HepG2 (cell line): ENCODE measurements around the gene PUS1. TPM values are rescaled to one million over a fixed set of nuclear protein-coding genes. Genes with fewer than 3 reads are reported as not detected.

Experiments
- ATAC-seq: fragments of 200-7000 bp; cut with Tn5 transposase; 3 replicates; pipeline ENCODE4 v1.9.1; 2020; ENCODE audit warnings: mild to moderate bottlenecking, moderate library complexity
- BruUV-seq: library from RNA; stranded (reverse); fragments of 400-500 nt; replicated peaks from 2 replicates; lab custom pipeline; 2021; lab: Mats Ljungman, UMichigan
- CTCF ChIA-PET: fragments of 300-600 bp; formaldehyde crosslinking; extraction: SDS; loops from one replicate; lab custom pipeline; 2021; ENCODE audit warnings: low total read pairs, inconsistent platforms, low intra/inter-chr PET ratio; lab: Yijun Ruan, JAX
- POLR2A ChIA-PET: fragments of 350-600 bp; sonication (Branson Sonifier 250); formaldehyde crosslinking; loops from one replicate; lab custom pipeline; 2020; ENCODE audit warnings: antibody characterized with exemption, inconsistent platforms; lab: Yijun Ruan, JAX
- DNase-seq: peaks from one replicate; pipeline ENCODE4 v3.0.0-alpha.2; 2015; ENCODE audit warnings: low spot score
- FAIRE-seq: peaks from 3 replicates; lab custom pipeline; 2011; peaks lifted over from hg19 to GRCh38; lab: Jason Lieb, UNC
- H2AFZ ChIP-seq: one replicate; pipeline ENCODE4 v1.6.1; 2011; ENCODE audit warnings: low read length, inconsistent platforms
- H3K27ac ChIP-seq: fragments of 300-600 bp; 3 replicates; pipeline ENCODE4 v1.8.0; 2011; ENCODE audit warnings: mixed run types, mild to moderate bottlenecking, mixed read lengths, low read length, inconsistent platforms; ENCODE audit not compliant: insufficient read depth; ENCODE audit errors: extremely low read length
- H3K27me3 ChIP-seq, 2 experiments: fragments of 200-600 bp in 1 of 2; 2 replicates in 1 of 2; 3 replicates in 1 of 2; pipeline versions ENCODE4 v1.6.0 to v1.8.0; 2011; ENCODE audit warnings: low read length in 2 of 2, mild to moderate bottlenecking in 2 of 2, moderate library complexity in 2 of 2, inconsistent platforms in 1 of 2; ENCODE audit not compliant: insufficient read depth in 2 of 2, control insufficient read depth in 1 of 2
- H3K36me3 ChIP-seq, 2 experiments: fragments of 200-600 bp in 1 of 2; replicated peaks in 1 of 2; 2 replicates in 1 of 2; 3 replicates in 1 of 2; pipeline versions ENCODE4 v1.5.1 to v1.8.0; 2011; ENCODE audit warnings: low read length in 2 of 2, inconsistent platforms in 1 of 2; ENCODE audit not compliant: insufficient read depth in 2 of 2, control insufficient read depth in 1 of 2
- H3K4me1 ChIP-seq: 2 replicates; pipeline ENCODE4 v1.5.1; 2012; ENCODE audit warnings: low read length, inconsistent platforms; ENCODE audit not compliant: insufficient read depth
- H3K4me2 ChIP-seq: 2 replicates; pipeline ENCODE4 v1.6.0; 2011; ENCODE audit warnings: low read depth, low read length, inconsistent platforms
- H3K4me3 ChIP-seq, 3 experiments: fragments of 200-600 bp in 1 of 3; sonication (generic), shearing (Covaris generic) in 1 of 3; replicated peaks in 1 of 3; 2 replicates each; pipeline ENCODE4 v1.5.1; 2011 to 2016; ENCODE audit warnings: low read length in 3 of 3, inconsistent platforms in 2 of 3, low read depth in 2 of 3, mild to moderate bottlenecking in 2 of 3, control low read depth in 1 of 3, mixed read lengths in 1 of 3; ENCODE audit not compliant: insufficient read depth in 1 of 3
- H3K79me2 ChIP-seq: one replicate; pipeline ENCODE4 v1.6.1; 2011; ENCODE audit warnings: low read length, inconsistent platforms; ENCODE audit not compliant: insufficient read depth
- H3K9ac ChIP-seq: 2 replicates; pipeline ENCODE4 v1.6.0; 2011; ENCODE audit warnings: mild to moderate bottlenecking, low read depth, low read length, inconsistent platforms; ENCODE audit not compliant: insufficient read depth
- H3K9me3 ChIP-seq: 2 replicates; pipeline ENCODE4 v1.5.1; 2012; ENCODE audit warnings: mild to moderate bottlenecking, low read length
- H4K20me1 ChIP-seq: 2 replicates; pipeline ENCODE4 v1.6.0; 2011; ENCODE audit warnings: inconsistent platforms, mild to moderate bottlenecking, low read length, moderate library complexity; ENCODE audit not compliant: insufficient read depth
- CHD4 ChIP-seq: fragments of 200-600 bp; sonication (generic); IDR thresholded peaks from 2 replicates; pipeline ENCODE4 v1.7.0; 2017; ENCODE audit warnings: mild to moderate bottlenecking, low read length, borderline replicate concordance
- FOSL1 ChIP-seq: sonication (generic); formaldehyde crosslinking; IDR thresholded peaks from 2 replicates; pipeline ENCODE4 v1.9.0; 2021; ENCODE audit warnings: missing genetic modification reagents, borderline replicate concordance
- GFI1 ChIP-seq: sonication (generic); formaldehyde crosslinking; IDR thresholded peaks from 2 replicates; pipeline ENCODE4 v1.5.0; 2020; ENCODE audit warnings: missing genetic modification reagents, mild to moderate bottlenecking, borderline replicate concordance
- HOXA9 ChIP-seq: sonication (generic); formaldehyde crosslinking; IDR thresholded peaks from 2 replicates; pipeline ENCODE4 v1.8.1; 2022; ENCODE audit warnings: missing genetic modification reagents, mild to moderate bottlenecking, moderate library complexity, borderline replicate concordance
- KAT2B ChIP-seq: fragments of 150-350 bp; IDR thresholded peaks from 2 replicates; pipeline ENCODE4 v1.6.1; 2014; ENCODE audit warnings: low read depth, low read length, borderline replicate concordance
- KAT7 ChIP-seq: IDR thresholded peaks from 2 replicates; pipeline ENCODE4 v1.6.1; 2018; ENCODE audit warnings: borderline replicate concordance, missing compliant biosample characterization
- KMT2A ChIP-seq: sonication (generic); formaldehyde crosslinking; IDR thresholded peaks from 2 replicates; pipeline ENCODE4 v1.4.0; 2020; ENCODE audit warnings: missing genetic modification reagents
- MIER2 ChIP-seq: IDR thresholded peaks from 2 replicates; pipeline ENCODE4 v1.6.1; 2016; ENCODE audit warnings: missing biosample characterization, missing genetic modification reagents
- MTA1 ChIP-seq: sonication (generic); formaldehyde crosslinking; IDR thresholded peaks from 2 replicates; pipeline ENCODE4 v1.4.0; 2020; ENCODE audit warnings: missing genetic modification reagents, mild to moderate bottlenecking, borderline replicate concordance
- POLR2A ChIP-seq, 2 experiments: IDR thresholded peaks; 2 replicates each; pipeline ENCODE4 v1.6.1; 2011; ENCODE audit warnings: low read depth in 2 of 2, low read length in 2 of 2, mild to moderate bottlenecking in 1 of 2, moderate library complexity in 1 of 2; ENCODE audit not compliant: insufficient read depth in 1 of 2
- RARG ChIP-seq: sonication (generic); formaldehyde crosslinking; IDR thresholded peaks from 2 replicates; pipeline ENCODE4 v1.4.0; 2020; ENCODE audit warnings: low read depth, mild to moderate bottlenecking, missing genetic modification reagents
- RCOR2 ChIP-seq: IDR thresholded peaks from 2 replicates; pipeline ENCODE4 v1.6.1; 2016; ENCODE audit warnings: missing biosample characterization, missing genetic modification reagents
- SNAPC2 ChIP-seq: sonication (generic); formaldehyde crosslinking; IDR thresholded peaks from 2 replicates; pipeline ENCODE4 v1.8.1; 2022; ENCODE audit warnings: mild to moderate bottlenecking, missing genetic modification reagents
- TAF15 ChIP-seq: fragments of 200-400 bp; formaldehyde crosslinking; IDR thresholded peaks from one replicate; pipeline ENCODE4 v1.6.1; 2018; ENCODE audit warnings: mild to moderate bottlenecking, low read depth, low read length; ENCODE audit not compliant: poor library complexity, severe bottlenecking
- ZNF20 ChIP-seq: sonication (generic); formaldehyde crosslinking; IDR thresholded peaks from 2 replicates; pipeline ENCODE4 v1.4.0; 2020; ENCODE audit warnings: mild to moderate bottlenecking, moderate library complexity, missing genetic modification reagents
- ZNF510 ChIP-seq: sonication (generic); formaldehyde crosslinking; IDR thresholded peaks from 2 replicates; pipeline ENCODE4 v1.4.0; 2020; ENCODE audit warnings: low read depth, mild to moderate bottlenecking, missing genetic modification reagents
- ZNF605 ChIP-seq: sonication (generic); formaldehyde crosslinking; IDR thresholded peaks from 2 replicates; pipeline ENCODE4 v1.8.0; 2022; ENCODE audit warnings: mild to moderate bottlenecking, missing genetic modification reagents
- ZNF879 ChIP-seq: sonication (generic); formaldehyde crosslinking; IDR thresholded peaks from 2 replicates; pipeline ENCODE4 v1.8.1; 2023; ENCODE audit warnings: missing genetic modification reagents
- ZNF883 ChIP-seq: sonication (generic); formaldehyde crosslinking; IDR thresholded peaks from 2 replicates; pipeline ENCODE4 v1.5.1; 2020; ENCODE audit warnings: mild to moderate bottlenecking, missing genetic modification reagents; ENCODE audit errors: not compliant biosample characterization
- WGBS: methylation state at CpG from one replicate; pipeline ENCODE4 v1.1.6; 2017; ENCODE audit warnings: low lambda C conversion rate; 5-methylcytosine and 5-hydroxymethylcytosine counted together
- in situ Hi-C: cut with HindIII; loops from 2 replicates; pipeline ENCODE4 v1.10.0; 2017; ENCODE audit warnings: low pct_unique_long_range_greater_than_20kb; ENCODE audit not compliant: extremely low pct_ligation_motif_present
- intact Hi-C: fragments of 100-400 bp; cut with micrococcal nuclease; formaldehyde crosslinking; loops from one replicate; pipeline ENCODE4 v1.10.0; 2022; ENCODE audit not compliant: unreplicated experiment
- polyA plus RNA-seq, 8 experiments: library from polyadenylated mRNA; depleted of rRNA in 3 of 8; stranded (reverse) in 7 of 8; unstranded in 1 of 8; fragments of >200 nt; fragmentation: Illumina TruSeq in 4 of 8; extraction: Trizol in 4 of 8; gene quantifications; 2 replicates each; pipeline versions ENCODE4 v1.2.1 to v1.2.3, GENCODE V29; 2011 to 2016; ENCODE audit warnings: low read depth in 4 of 8, missing spikeins in 1 of 8, mixed read lengths in 1 of 8; ENCODE audit not compliant: insufficient read depth in 1 of 8
- total RNA-seq, 5 experiments: library from RNA; depleted of rRNA; stranded (reverse); fragments of >200 nt; fragmentation: Illumina TruSeq; extraction: Trizol; gene quantifications; 2 replicates each; pipeline ENCODE4 v1.2.3, GENCODE V29; 2016; ENCODE audit warnings: low read depth in 1 of 5
- TF ChIP-seq, protein P1 (sequence below): sonication (generic); formaldehyde crosslinking; IDR thresholded peaks from 2 replicates; pipeline ENCODE4 v1.8.0; 2022; ENCODE audit warnings: mild to moderate bottlenecking, missing genetic modification reagents; ENCODE audit not compliant: insufficient replicate concordance
- TF ChIP-seq, protein P2 (sequence below): sonication (generic); formaldehyde crosslinking; IDR thresholded peaks from 2 replicates; pipeline ENCODE4 v1.4.0; 2020; ENCODE audit warnings: missing genetic modification reagents, borderline replicate concordance

The PUS1 gene
- total and polyA plus RNA-seq, 2 of the 13 experiments (the other 11 are each of a cell fraction or from before 2014, with no cell fraction given), result 19.2 to 24.7 TPM

DNA sequence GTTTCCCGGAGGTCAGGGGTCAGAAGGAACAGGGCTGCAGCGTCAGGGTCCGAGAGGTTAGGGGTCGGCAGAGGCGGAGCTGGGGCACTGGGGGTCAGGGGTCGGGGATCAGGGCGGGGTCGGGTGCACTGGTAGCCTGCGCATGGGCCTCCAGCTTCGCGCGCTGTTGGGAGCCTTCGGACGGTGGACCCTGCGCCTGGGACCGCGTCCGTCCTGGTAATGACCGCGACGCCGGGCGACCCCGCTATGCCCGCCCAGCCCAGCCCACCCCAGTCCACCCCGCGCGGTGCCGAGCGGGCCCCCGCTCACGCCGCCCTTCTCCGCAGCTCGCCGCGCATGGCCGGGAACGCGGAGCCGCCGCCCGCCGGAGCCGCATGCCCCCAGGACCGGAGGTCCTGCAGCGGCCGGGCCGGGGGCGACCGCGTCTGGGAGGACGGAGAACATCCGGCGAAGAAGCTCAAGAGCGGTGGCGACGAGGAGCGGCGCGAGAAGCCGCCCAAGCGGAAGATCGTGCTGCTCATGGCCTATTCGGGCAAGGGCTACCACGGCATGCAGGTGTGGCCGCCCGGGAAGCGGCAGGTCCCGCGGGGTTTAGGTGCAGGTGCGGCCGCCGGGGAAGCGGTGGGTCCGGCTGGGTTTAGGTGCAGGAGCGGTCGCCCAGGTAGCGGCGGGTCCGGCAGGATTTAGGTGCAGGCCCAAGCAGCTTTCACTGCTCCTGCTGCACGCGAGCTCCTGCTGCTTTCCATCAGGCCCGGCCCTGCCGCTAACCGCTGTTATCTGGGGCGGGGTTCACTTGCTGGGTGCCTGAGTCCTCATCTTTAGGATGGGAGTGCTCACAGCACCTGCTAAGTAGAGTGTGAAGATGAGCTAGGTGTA lies 743 bp downstream of the PUS1 start:
- 3% methylated on average over 8 of the region's 87 CpGs for WGBS
- H3K79me2 ChIP-seq, result peaks cover 16% of the 10 kb centered on the region
- peak overlapping the region; percentile 87 for H3K27ac ChIP-seq
- peaks cover 18% of the 10 kb centered on the region for H3K4me1 ChIP-seq
- DNase-seq, result no peak
- intact Hi-C loops, result loop anchor here (5.0 to 10.0 kb wide), 2 partner anchors 68 to 95 kb away; no protein-coding TSS in a partner anchor
- peaks cover 2% of the 10 kb centered on the region; the same call in 1 of the 2 replicates for H4K20me1 ChIP-seq
- H3K9ac ChIP-seq, result peak overlapping the region; percentile 79
- ATAC-seq, result peak; percentile 68
- no peaks in the 10 kb centered on the region for H3K9me3 ChIP-seq
- no peaks in the 10 kb centered on the region for H3K27me3 ChIP-seq
- peak overlapping the region; percentile 78 to 92 (median 90) for H3K4me3 ChIP-seq
- ChIA-PET POLR2A (interaction anchor here (0.9 to 1.9 kb wide), 4 partner anchors 12 to 76 kb away, joined by 3 to 18 read pairs (median 6); no protein-coding TSS in a partner anchor), CTCF (no interaction called here)
- H3K36me3 ChIP-seq, result peaks cover 18 to 29% of the 10 kb centered on the region in 2 experiments
- in situ Hi-C loops, result no loop called here
- no peak overlapping the region for H2AFZ ChIP-seq
- no peak for FAIRE-seq
- no TSS peak for BruUV-seq
- peak overlapping the region; percentile 83 for H3K4me2 ChIP-seq
- TF ChIP-seq ZNF20 (CRISPR knock-in tag) (no peak), ZNF883 (CRISPR knock-in tag) (peak; percentile 13), ZNF605 (no peak), RARG (CRISPR knock-in tag) (no peak), POLR2A (IDR thresholded peaks at IDR 0.05; ENCODE audit: insufficient read depth in 1 of 2, low read depth in 2 of 2, low read length in 2 of 2) (0 out of 4 replicates have a peak, but pooled peaks of 1 of the 2 experiments have one; percentile 2), CHD4 (no peak), RCOR2 (no peak), FOSL1 (CRISPR knock-in tag) (no peak), MTA1 (CRISPR knock-in tag) (peak; percentile 11; the same call in 1 of the 2 replicates), GFI1 (CRISPR knock-in tag) (no peak), KMT2A (CRISPR knock-in tag) (peak; percentile 24; the same call in 1 of the 2 replicates), KAT2B (no peak), MIER2 (CRISPR knock-in tag) (no peak), KAT7 (CRISPR knock-in tag) (peak; percentile 53; the same call in 1 of the 2 replicates), HOXA9 (CRISPR knock-in tag) (0 out of 2 replicates have a peak, but pooled peaks have one; percentile 24), ZNF879 (CRISPR knock-in tag) (no peak), ZNF510 (CRISPR knock-in tag) (no peak; the same call in 1 of the 2 replicates), SNAPC2 (CRISPR knock-in tag) (no peak), TAF15 (peak; percentile 50)
- TF ChIP-seq, protein P1, sequence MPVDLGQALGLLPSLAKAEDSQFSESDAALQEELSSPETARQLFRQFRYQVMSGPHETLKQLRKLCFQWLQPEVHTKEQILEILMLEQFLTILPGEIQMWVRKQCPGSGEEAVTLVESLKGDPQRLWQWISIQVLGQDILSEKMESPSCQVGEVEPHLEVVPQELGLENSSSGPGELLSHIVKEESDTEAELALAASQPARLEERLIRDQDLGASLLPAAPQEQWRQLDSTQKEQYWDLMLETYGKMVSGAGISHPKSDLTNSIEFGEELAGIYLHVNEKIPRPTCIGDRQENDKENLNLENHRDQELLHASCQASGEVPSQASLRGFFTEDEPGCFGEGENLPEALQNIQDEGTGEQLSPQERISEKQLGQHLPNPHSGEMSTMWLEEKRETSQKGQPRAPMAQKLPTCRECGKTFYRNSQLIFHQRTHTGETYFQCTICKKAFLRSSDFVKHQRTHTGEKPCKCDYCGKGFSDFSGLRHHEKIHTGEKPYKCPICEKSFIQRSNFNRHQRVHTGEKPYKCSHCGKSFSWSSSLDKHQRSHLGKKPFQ (CRISPR knock-in tag), result no peak
- TF ChIP-seq, protein P2, sequence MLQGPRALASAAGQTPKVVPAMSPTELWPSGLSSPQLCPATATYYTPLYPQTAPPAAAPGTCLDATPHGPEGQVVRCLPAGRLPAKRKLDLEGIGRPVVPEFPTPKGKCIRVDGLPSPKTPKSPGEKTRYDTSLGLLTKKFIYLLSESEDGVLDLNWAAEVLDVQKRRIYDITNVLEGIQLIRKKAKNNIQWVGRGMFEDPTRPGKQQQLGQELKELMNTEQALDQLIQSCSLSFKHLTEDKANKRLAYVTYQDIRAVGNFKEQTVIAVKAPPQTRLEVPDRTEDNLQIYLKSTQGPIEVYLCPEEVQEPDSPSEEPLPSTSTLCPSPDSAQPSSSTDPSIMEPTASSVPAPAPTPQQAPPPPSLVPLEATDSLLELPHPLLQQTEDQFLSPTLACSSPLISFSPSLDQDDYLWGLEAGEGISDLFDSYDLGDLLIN (CRISPR knock-in tag), result no peak
